Coronary artery (tissue), 2 donors: Measurements from ENCODE around the gene MAST2.
"Not testable (repeated sequence)": the region's sequence is repeated elsewhere in the genome, so short reads cannot be mapped to it uniquely, and the experiment has no call there.

ENCODE experiments used
- DNase-seq: peaks from one replicate; pipeline ENCODE4 v3.0.0-alpha.2; 2017; ENCODE audit warnings: low spot score
- H3K27ac ChIP-seq, 2 donors: fragments of 200-600 bp; sonication (generic); one replicate each; pipeline ENCODE4 v1.5.1; 2016 to 2019
- H3K4me3 ChIP-seq: fragments of 200-600 bp; sonication (generic); 2 replicates; pipeline ENCODE4 v1.5.1; 2016; ENCODE audit warnings: mild to moderate bottlenecking, moderate library complexity
- TF ChIP-seq, protein P1 (sequence below): fragments of 200-600 bp; sonication (generic); IDR thresholded peaks from one replicate; pipeline ENCODE4 v1.5.1; 2019; ENCODE audit warnings: antibody characterized with exemption

The MAST2 gene

DNA sequence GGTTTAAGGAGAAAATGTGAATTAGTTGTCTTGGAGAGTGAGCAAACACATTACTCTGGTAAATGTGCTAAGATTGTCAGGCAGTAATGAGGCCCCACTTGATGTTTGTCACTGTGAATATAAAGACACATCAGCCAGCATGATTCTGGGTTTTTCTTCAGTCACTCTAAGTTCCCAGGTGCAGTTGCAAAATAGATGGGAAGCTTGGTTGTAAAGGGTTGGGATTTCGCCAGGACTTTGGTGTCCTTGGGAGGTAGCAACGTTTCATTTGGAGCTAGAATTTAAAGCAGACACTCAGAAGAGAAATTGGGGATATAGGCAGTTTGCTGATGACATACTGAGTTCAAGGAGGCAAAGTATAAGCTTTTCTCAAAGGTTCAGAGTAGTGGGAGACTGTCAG is 154.3 kb downstream of the MAST2 start:
- TF ChIP-seq, protein P1, sequence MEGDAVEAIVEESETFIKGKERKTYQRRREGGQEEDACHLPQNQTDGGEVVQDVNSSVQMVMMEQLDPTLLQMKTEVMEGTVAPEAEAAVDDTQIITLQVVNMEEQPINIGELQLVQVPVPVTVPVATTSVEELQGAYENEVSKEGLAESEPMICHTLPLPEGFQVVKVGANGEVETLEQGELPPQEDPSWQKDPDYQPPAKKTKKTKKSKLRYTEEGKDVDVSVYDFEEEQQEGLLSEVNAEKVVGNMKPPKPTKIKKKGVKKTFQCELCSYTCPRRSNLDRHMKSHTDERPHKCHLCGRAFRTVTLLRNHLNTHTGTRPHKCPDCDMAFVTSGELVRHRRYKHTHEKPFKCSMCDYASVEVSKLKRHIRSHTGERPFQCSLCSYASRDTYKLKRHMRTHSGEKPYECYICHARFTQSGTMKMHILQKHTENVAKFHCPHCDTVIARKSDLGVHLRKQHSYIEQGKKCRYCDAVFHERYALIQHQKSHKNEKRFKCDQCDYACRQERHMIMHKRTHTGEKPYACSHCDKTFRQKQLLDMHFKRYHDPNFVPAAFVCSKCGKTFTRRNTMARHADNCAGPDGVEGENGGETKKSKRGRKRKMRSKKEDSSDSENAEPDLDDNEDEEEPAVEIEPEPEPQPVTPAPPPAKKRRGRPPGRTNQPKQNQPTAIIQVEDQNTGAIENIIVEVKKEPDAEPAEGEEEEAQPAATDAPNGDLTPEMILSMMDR = no peak
- DNase-seq = no peak
- H3K27ac ChIP-seq = no peak overlapping the region
- H3K4me3 ChIP-seq = no peak overlapping the region

- TF ChIP-seq, protein P1 = no peak
- H3K4me3 ChIP-seq = no peak overlapping the region
- no peak overlapping the region for H3K27ac ChIP-seq
- DNase-seq = no peak
These were observed 154.9 kb downstream of the MAST2 start for GRCh38 chr1:45958317-45958716.

GRCh38 chr1:45960930-45961715 is 157.7 kb downstream of the MAST2 start:
- Histone ChIP-seq H3K27ac (no peak overlapping the region), H3K4me3 (no peak overlapping the region)
- TF ChIP-seq, protein P1 = no peak
- DNase-seq = no peak

- not testable (repeated sequence) for H3K4me3 ChIP-seq, DNase-seq, H3K27ac ChIP-seq
These were observed 158.5 kb downstream of the MAST2 start for GRCh38 chr1:45961936-45962335.

DNA sequence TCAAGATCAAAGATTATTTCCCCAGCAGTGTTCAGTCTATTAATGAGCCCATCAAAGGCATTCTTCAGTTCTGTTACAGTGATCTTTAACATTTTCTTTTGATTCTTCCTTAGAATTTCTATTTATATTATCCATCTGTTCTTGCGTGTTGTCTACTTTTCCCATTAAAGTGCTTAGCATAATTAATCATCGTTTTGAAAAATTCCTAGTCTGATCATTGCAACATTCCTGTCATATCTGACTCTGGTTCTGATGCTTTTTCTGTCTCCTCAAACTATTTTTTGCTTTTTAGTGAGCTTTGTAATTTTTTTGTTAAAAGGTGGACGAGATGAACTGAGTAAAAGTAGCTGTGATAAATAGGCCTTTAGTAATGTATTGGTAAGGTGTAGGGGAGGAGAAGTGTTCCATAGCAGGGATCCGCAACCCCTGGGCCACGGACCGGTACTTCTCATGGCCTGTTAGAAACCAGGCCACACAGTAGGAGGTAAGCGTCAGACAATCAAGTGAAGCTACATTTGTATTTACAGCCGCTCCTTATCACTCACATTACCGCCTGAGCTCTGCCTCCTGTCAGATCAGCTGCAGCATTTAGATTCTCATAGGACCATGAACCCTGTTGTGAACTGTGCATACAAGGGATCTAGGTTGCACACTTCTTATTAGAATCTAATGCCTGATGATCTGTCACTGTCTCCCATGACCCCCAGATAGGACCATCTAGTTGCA is 165.7 kb downstream of the MAST2 start:
- Histone ChIP-seq H3K27ac (no peak overlapping the region), H3K4me3 (no peak overlapping the region)
- TF ChIP-seq, protein P1 = no peak
- DNase-seq = no peak

GRCh38 chr1:45969866-45970265 is 166.5 kb downstream of the MAST2 start:
- TF ChIP-seq, protein P1 = no peak
- H3K4me3 ChIP-seq = no peak overlapping the region
- no peak overlapping the region for H3K27ac ChIP-seq
- DNase-seq = no peak

DNA sequence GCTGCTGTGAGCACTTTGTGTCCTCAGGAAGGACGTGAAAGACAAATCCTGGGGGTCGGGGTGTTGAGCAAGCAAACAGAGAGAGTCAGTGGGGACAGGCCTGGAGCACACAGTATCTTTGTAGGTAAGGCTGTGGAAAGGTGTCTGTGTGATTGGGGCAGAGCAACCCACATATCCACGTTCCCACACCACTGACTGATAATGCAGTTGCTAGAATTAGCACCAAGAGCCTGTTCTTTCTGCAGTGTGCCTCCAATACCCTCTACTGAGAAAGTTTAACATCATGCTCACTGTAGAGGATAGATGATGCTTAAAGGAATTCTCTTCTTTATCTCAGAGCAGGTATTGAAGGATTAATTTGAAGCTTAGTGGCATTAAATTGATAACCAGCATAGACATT is 167.9 kb downstream of the MAST2 start:
- TF ChIP-seq, protein P1 = no peak
- H3K27ac ChIP-seq = no peak overlapping the region
- H3K4me3 ChIP-seq = no peak overlapping the region
- DNase-seq = no peak
